Gastrocnemius medialis (tissue), 4 donors: ENCODE data around the gene PLXNC1.

Source experiments
- CTCF ChIP-seq, 5 experiments: fragments of 450-650 bp in 3 of 5; fragments of 200-600 bp in 2 of 5; sonication (generic) in 2 of 5; IDR thresholded peaks in 4 of 5; conservative IDR thresholded peaks in 1 of 5; 1 replicate in 4 of 5; 2 replicates in 1 of 5; pipeline ENCODE4 v1.5.1; 2016 to 2019; ENCODE audit warnings: antibody characterized with exemption in 5 of 5, mild to moderate bottlenecking in 3 of 5, moderate library complexity in 3 of 5
- POLR2A ChIP-seq, 2 donors: fragments of 450-650 bp; IDR thresholded peaks; one replicate each; pipeline ENCODE4 v1.6.1; 2017; ENCODE audit warnings: antibody characterized with exemption in 2 of 2, mild to moderate bottlenecking in 2 of 2, moderate library complexity in 2 of 2

DNA sequence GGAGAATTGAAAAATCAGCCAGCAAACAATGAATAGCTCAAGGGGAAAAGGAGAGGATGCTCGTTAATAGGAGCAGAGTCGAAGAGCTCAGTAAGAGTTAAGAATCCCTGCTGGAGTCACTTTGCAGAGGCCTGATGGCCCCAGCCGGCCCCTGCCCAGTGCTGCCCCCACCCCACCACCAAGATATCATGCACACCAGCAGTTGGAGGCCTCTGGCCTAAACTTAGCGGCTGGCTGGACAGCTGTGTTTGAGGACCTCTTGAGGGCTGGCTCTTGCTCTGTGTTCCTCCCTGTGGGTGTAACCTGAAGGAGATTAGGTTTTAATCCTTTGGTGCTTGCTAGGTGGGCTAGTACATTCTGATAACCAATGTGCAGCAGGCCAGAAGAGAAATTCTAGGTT is 142.0 kb downstream of the PLXNC1 start:
- TF ChIP-seq CTCF (IDR thresholded peaks at IDR 0.05 in 4 of 5, conservative IDR thresholded peaks at IDR 0.05 in 1 of 5) (no peak), POLR2A (IDR thresholded peaks at IDR 0.05) (no peak)
